H1 (cell line): ENCODE data around the gene MSS51. TPM values are rescaled to one million over a fixed set of nuclear protein-coding genes. Genes with fewer than 3 reads are reported as not detected.
A peak's percentile ranks its signal among the peaks of the same experiment; 100 is the strongest.

Experiments used
- CTCF ChIA-PET: fragments of 300-600 bp; sonication (Branson Sonifier 250); formaldehyde crosslinking; loops from one replicate; lab custom pipeline; 2021; ENCODE audit not compliant: partially characterized antibody; lab: Charles Lee
- POLR2A ChIA-PET: fragments of 300-600 bp; sonication (Branson Sonifier 250); formaldehyde crosslinking; loops from one replicate; lab custom pipeline; 2021; ENCODE audit warnings: inconsistent platforms; ENCODE audit not compliant: partially characterized antibody; lab: Charles Lee
- DNase-seq, 2 experiments: peaks; one replicate each; pipeline versions ENCODE4 v3.0.0 to v3.0.0-alpha.2; 2010 to 2022; ENCODE audit warnings: low spot score in 2 of 2, low read depth in 1 of 2, mixed read lengths in 1 of 2
- FAIRE-seq: peaks from 2 replicates; lab custom pipeline; 2011; peaks lifted over from hg19 to GRCh38; lab: Jason Lieb, UNC
- H2AFZ ChIP-seq: 2 replicates; pipeline ENCODE4 v1.8.1; 2012; ENCODE audit warnings: low read length, inconsistent platforms
- H2AK5ac ChIP-seq: 2 replicates; pipeline ENCODE4 v1.6.1; 2013; ENCODE audit warnings: low read depth, low read length
- H2BK120ac ChIP-seq: replicated peaks from 2 replicates; pipeline ENCODE3; 2013; ENCODE audit warnings: low read depth, low read length, inconsistent platforms
- H2BK12ac ChIP-seq: 2 replicates; pipeline ENCODE4 v1.6.1; 2013; ENCODE audit warnings: low read depth, low read length
- H2BK15ac ChIP-seq: 2 replicates; pipeline ENCODE4 v1.6.1; 2013; ENCODE audit warnings: low read length
- H2BK20ac ChIP-seq: 2 replicates; pipeline ENCODE4 v1.6.1; 2013; ENCODE audit warnings: low read length
- H2BK5ac ChIP-seq: 2 replicates; pipeline ENCODE4 v1.6.1; 2013; ENCODE audit warnings: low read depth, low read length
- H3K14ac ChIP-seq: 2 replicates; pipeline ENCODE4 v1.6.1; 2013; ENCODE audit warnings: inconsistent platforms; ENCODE audit not compliant: insufficient read length
- H3K18ac ChIP-seq: 2 replicates; pipeline ENCODE4 v1.6.1; 2013; ENCODE audit warnings: low read length; ENCODE audit errors: extremely low read depth
- H3K23ac ChIP-seq: 2 replicates; pipeline ENCODE4 v1.6.1; 2013; ENCODE audit warnings: inconsistent platforms; ENCODE audit not compliant: insufficient read length
- H3K23me2 ChIP-seq: 2 replicates; pipeline ENCODE4 v1.6.1; 2013; ENCODE audit warnings: low read depth, low read length
- H3K27ac ChIP-seq: 2 replicates; pipeline ENCODE4 v1.6.1; 2011; ENCODE audit warnings: low read depth, low read length, inconsistent platforms
- H3K27me3 ChIP-seq, 4 experiments: replicated peaks in 1 of 4; 1 replicate in 1 of 4; 2 replicates in 3 of 4; pipeline versions ENCODE4 v1.6.1 to v1.8.1; 2011 to 2013; ENCODE audit warnings: low read length in 3 of 4, mild to moderate bottlenecking in 3 of 4, inconsistent platforms in 2 of 4, mixed read lengths in 2 of 4, moderate library complexity in 1 of 4; ENCODE audit not compliant: control insufficient read depth in 3 of 4, insufficient read depth in 3 of 4; ENCODE audit errors: extremely low read depth in 1 of 4
- H3K36me3 ChIP-seq, 4 experiments: 2 replicates each; pipeline versions ENCODE4 v1.6.1 to v1.8.1; 2011 to 2013; ENCODE audit warnings: mild to moderate bottlenecking in 4 of 4, low read length in 3 of 4, moderate library complexity in 2 of 4, control low read depth in 1 of 4, inconsistent platforms in 1 of 4; ENCODE audit not compliant: insufficient read depth in 4 of 4, control insufficient read depth in 2 of 4
- H3K4ac ChIP-seq: replicated peaks from 2 replicates; pipeline ENCODE3; 2013; ENCODE audit warnings: low read length, low read depth, mixed read lengths, inconsistent platforms; ENCODE audit not compliant: insufficient read length
- H3K4me1 ChIP-seq, 4 experiments: replicated peaks in 1 of 4; 1 replicate in 1 of 4; 2 replicates in 3 of 4; pipeline versions ENCODE4 v1.6.1 to v1.8.1; 2011 to 2013; ENCODE audit warnings: low read length in 3 of 4, inconsistent platforms in 2 of 4, mixed read lengths in 1 of 4; ENCODE audit not compliant: insufficient read depth in 4 of 4, control insufficient read depth in 3 of 4
- H3K4me2 ChIP-seq, 2 experiments: 2 replicates each; pipeline versions ENCODE4 v1.6.1 to v1.8.1; 2011 to 2013; ENCODE audit warnings: low read depth in 2 of 2, low read length in 2 of 2, control low read depth in 1 of 2, inconsistent platforms in 1 of 2, mild to moderate bottlenecking in 1 of 2; ENCODE audit not compliant: insufficient read depth in 1 of 2
- H3K4me3 ChIP-seq, 4 experiments: fragments of 200-600, 300-600 bp in 1 of 4; sonication (generic), shearing (Covaris generic), sonication (Bioruptor Twin) in 1 of 4; 2 replicates each; pipeline versions ENCODE4 v1.5.1 to v1.8.1; 2011 to 2016; ENCODE audit warnings: low read length in 4 of 4, low read depth in 3 of 4, control low read depth in 2 of 4, inconsistent platforms in 2 of 4, mild to moderate bottlenecking in 2 of 4, mixed read lengths in 1 of 4, moderate library complexity in 1 of 4; ENCODE audit not compliant: insufficient read depth in 2 of 4; ENCODE audit errors: extremely low read depth in 1 of 4
- H3K56ac ChIP-seq: replicated peaks from 2 replicates; pipeline ENCODE3; 2013; ENCODE audit warnings: low read depth, mild to moderate bottlenecking, mixed read lengths, low read length, inconsistent platforms; ENCODE audit not compliant: insufficient read length
- H3K79me1 ChIP-seq: 2 replicates; pipeline ENCODE4 v1.6.1; 2013; ENCODE audit warnings: low read depth, low read length, control low read depth
- H3K79me2 ChIP-seq, 2 experiments: 2 replicates each; pipeline versions ENCODE4 v1.6.1 to v1.8.1; 2012 to 2013; ENCODE audit warnings: low read length in 2 of 2, mild to moderate bottlenecking in 2 of 2, inconsistent platforms in 1 of 2; ENCODE audit not compliant: insufficient read depth in 2 of 2, control insufficient read depth in 1 of 2
- H3K9ac ChIP-seq, 4 experiments: replicated peaks in 1 of 4; 1 replicate in 1 of 4; 2 replicates in 3 of 4; pipeline versions ENCODE4 v1.6.1 to v1.8.1; 2011 to 2013; ENCODE audit warnings: low read depth in 3 of 4, low read length in 3 of 4, control low read depth in 2 of 4, mild to moderate bottlenecking in 2 of 4, moderate library complexity in 2 of 4, inconsistent platforms in 1 of 4; ENCODE audit errors: extremely low read depth in 1 of 4
- H3K9me3 ChIP-seq, 2 experiments: 2 replicates each; pipeline versions ENCODE4 v1.6.1 to v1.8.1; 2012 to 2013; ENCODE audit warnings: mild to moderate bottlenecking in 2 of 2, moderate library complexity in 2 of 2, control low read depth in 1 of 2, inconsistent platforms in 1 of 2, low read depth in 1 of 2, low read length in 1 of 2, mixed read lengths in 1 of 2; ENCODE audit not compliant: insufficient read depth in 2 of 2
- H4K20me1 ChIP-seq, 2 experiments: replicated peaks in 1 of 2; 2 replicates each; pipeline versions ENCODE3 to v1.8.1; 2011 to 2013; ENCODE audit warnings: inconsistent platforms in 2 of 2, low read length in 2 of 2, mild to moderate bottlenecking in 1 of 2; ENCODE audit not compliant: insufficient read depth in 2 of 2, control insufficient read depth in 1 of 2
- H4K5ac ChIP-seq: 2 replicates; pipeline ENCODE4 v1.6.1; 2013; ENCODE audit warnings: low read length, low read depth, mixed read lengths, inconsistent platforms; ENCODE audit not compliant: insufficient read length
- H4K8ac ChIP-seq: 2 replicates; pipeline ENCODE4 v1.8.0; 2013; ENCODE audit warnings: mild to moderate bottlenecking, moderate library complexity, low read length, inconsistent platforms; ENCODE audit not compliant: insufficient read depth; ENCODE audit errors: extremely low read depth
- H4K91ac ChIP-seq: replicated peaks from 2 replicates; pipeline ENCODE3; 2013; ENCODE audit warnings: low read length, mixed read lengths, inconsistent platforms; ENCODE audit not compliant: insufficient read length
- ASH2L ChIP-seq: fragments of 200-600, 300-600 bp; sonication (generic); IDR thresholded peaks from one replicate; pipeline ENCODE4 v1.7.1; 2017; ENCODE audit warnings: low read length
- ATF2 ChIP-seq: IDR thresholded peaks from 2 replicates; pipeline ENCODE4 v1.6.1; 2012; ENCODE audit warnings: low read length, inconsistent platforms
- FOSL1 ChIP-seq: IDR thresholded peaks from 2 replicates; pipeline ENCODE4 v1.6.1; 2011; ENCODE audit warnings: mild to moderate bottlenecking, low read depth, low read length, moderate library complexity; ENCODE audit not compliant: insufficient read depth
- GABPA ChIP-seq: IDR thresholded peaks from 2 replicates; pipeline ENCODE4 v1.6.1; 2011; ENCODE audit warnings: mild to moderate bottlenecking, low read length, moderate library complexity, borderline replicate concordance; ENCODE audit not compliant: insufficient read depth
- JUND ChIP-seq: IDR thresholded peaks from 2 replicates; pipeline ENCODE4 v1.6.1; 2011; ENCODE audit warnings: mild to moderate bottlenecking, improper control_type of control experiment, low read length
- NANOG ChIP-seq: IDR thresholded peaks from 2 replicates; pipeline ENCODE4 v1.6.1; 2011; ENCODE audit warnings: low read length, low read depth, mild to moderate bottlenecking, inconsistent platforms; ENCODE audit not compliant: insufficient read depth, poor library complexity, severe bottlenecking
- PHF8 ChIP-seq: fragments of 200-600 bp; sonication (generic); conservative IDR thresholded peaks from 2 replicates; pipeline ENCODE4 v1.7.1; 2012; ENCODE audit warnings: low read depth, mild to moderate bottlenecking, inconsistent platforms, low read length, moderate library complexity
- POLR2A ChIP-seq, 2 experiments: IDR thresholded peaks; 1 replicate in 1 of 2; 2 replicates in 1 of 2; pipeline ENCODE4 v1.6.1; 2011; ENCODE audit warnings: low read depth in 2 of 2, low read length in 2 of 2, mild to moderate bottlenecking in 2 of 2; ENCODE audit errors: control extremely low read depth in 1 of 2
- RXRA ChIP-seq: IDR thresholded peaks from 2 replicates; pipeline ENCODE4 v1.6.1; 2011; ENCODE audit warnings: low read depth, mild to moderate bottlenecking, low read length, moderate library complexity; ENCODE audit not compliant: insufficient read depth
- SAP30 ChIP-seq: fragments of 300-600 bp; sonication (generic); IDR thresholded peaks from 2 replicates; pipeline ENCODE4 v1.7.1; 2012; ENCODE audit warnings: low read length, moderate library complexity, mild to moderate bottlenecking, inconsistent platforms; ENCODE audit not compliant: insufficient read depth, insufficient replicate concordance
- SP1 ChIP-seq: IDR thresholded peaks from 2 replicates; pipeline ENCODE4 v1.6.1; 2011; ENCODE audit warnings: low read depth, low read length
- USF2 ChIP-seq: IDR thresholded peaks from 2 replicates; pipeline ENCODE4 v1.6.1; 2011; ENCODE audit warnings: low read length, improper control_type of control experiment
- ZNF274 ChIP-seq: IDR thresholded peaks from 2 replicates; pipeline ENCODE4 v1.7.0; 2012; ENCODE audit warnings: low read length, borderline replicate concordance; ENCODE audit errors: extremely low read depth
- polyA plus RNA-seq, 7 experiments: library from polyadenylated mRNA; depleted of rRNA in 3 of 7; stranded (reverse) in 5 of 7; unstranded in 2 of 7; fragments of >200 nt in 5 of 7; fragments of 200-250 nt in 2 of 7; gene quantifications; 1 replicate in 5 of 7; 2 replicates in 1 of 7; 4 replicates in 1 of 7; pipeline versions ENCODE4 v1.2.1 to v1.2.3, GENCODE V29; 2011 to 2013; ENCODE audit warnings: missing spikeins in 2 of 7, mixed read lengths in 2 of 7
- total RNA-seq: library from RNA; stranded (reverse); fragmentation: NEBNext Ultra II Directional; extraction: Animal tissue kit (Norgen Biotek cat#: 25700); gene quantifications from 2 replicates; pipeline ENCODE4 v1.2.1, GENCODE V29; 2021

MSS51 gene
- total and polyA plus RNA-seq, 2 of the 8 experiments (the other 6 are each of a cell fraction or from before 2014, with no cell fraction given): 1.5 to 1.7 TPM

- H3K23ac ChIP-seq: no peak overlapping the region
- H3K27me3 ChIP-seq: no peaks in the 10 kb centered on the region
- no peaks in the 10 kb centered on the region for H3K79me1 ChIP-seq
- no peak overlapping the region for H2BK120ac ChIP-seq
- no peaks in the 10 kb centered on the region for H3K23me2 ChIP-seq
- peaks cover 0 to 17% (median 0%) of the 10 kb centered on the region in 4 experiments; a peak in 2 of 8 replicates for H3K36me3 ChIP-seq
- no peak overlapping the region for H3K56ac ChIP-seq
- H3K9me3 ChIP-seq: no peaks in the 10 kb centered on the region
- no peak overlapping the region for H3K9ac ChIP-seq
- CTCF ChIA-PET: no interaction called here
- H4K5ac ChIP-seq: no peak overlapping the region
- no peak overlapping the region for H2AK5ac ChIP-seq
- H3K79me2 ChIP-seq: no peaks in the 10 kb centered on the region
- no peak overlapping the region for H2BK20ac ChIP-seq
- TF ChIP-seq FOSL1 (no peak), POLR2A (IDR thresholded peaks at IDR 0.05; ENCODE audit: control extremely low read depth in 1 of 2, low read depth in 2 of 2, low read length in 2 of 2) (no peak), ATF2 (no peak), ASH2L (no peak), GABPA (no peak), ZNF274 (no peak), PHF8 (no peak), RXRA (no peak), USF2 (no peak), SAP30 (no peak), NANOG (no peak), SP1 (no peak), JUND (no peak)
- H3K18ac ChIP-seq: no peak overlapping the region
- no peak overlapping the region for H3K4me2 ChIP-seq
- no peak overlapping the region for H4K91ac ChIP-seq
- no peak overlapping the region for H2BK15ac ChIP-seq
- H4K8ac ChIP-seq: no peak overlapping the region
- H2BK12ac ChIP-seq: no peak overlapping the region
- H3K4me1 ChIP-seq: no peaks in the 10 kb centered on the region
- no peak overlapping the region for H3K4me3 ChIP-seq
- POLR2A ChIA-PET: no interaction called here
- H3K14ac ChIP-seq: no peak overlapping the region
- no peak overlapping the region for H2AFZ ChIP-seq
- DNase-seq (no peak), FAIRE-seq (peak; percentile 48)
- no peak overlapping the region for H2BK5ac ChIP-seq
- no peak overlapping the region for H3K4ac ChIP-seq
- peaks cover 0 to 3% of the 10 kb centered on the region in 2 experiments for H4K20me1 ChIP-seq
- no peak overlapping the region for H3K27ac ChIP-seq
These were observed 13.6 kb upstream of the MSS51 start for GRCh38 chr10:73446926-73447325.
